Tibial nerve (tissue), 4 donors: ENCODE data around the gene PIK3C3. TPM values are rescaled to one million over a fixed set of nuclear protein-coding genes. Genes with fewer than 3 reads are reported as not detected.

Experiments used
- DNase-seq, 2 donors: peaks; one replicate each; pipeline ENCODE4 v3.0.0-alpha.2; 2019; ENCODE audit warnings: low spot score in 2 of 2
- H3K27ac ChIP-seq, 4 donors: fragments of 200-600 bp; sonication (generic) in 3 of 4; one replicate each; pipeline ENCODE4 v1.5.1; 2017 to 2019; ENCODE audit warnings: mild to moderate bottlenecking in 1 of 4
- H3K27me3 ChIP-seq, 2 donors: fragments of 200-600 bp; sonication (generic) in 1 of 2; one replicate each; pipeline versions ENCODE4 v1.5.1 to v1.6.0; 2017 to 2019
- H3K36me3 ChIP-seq, 3 donors: fragments of 200-600 bp; sonication (generic); one replicate each; pipeline ENCODE4 v1.5.1; 2018 to 2019
- H3K4me1 ChIP-seq, 4 donors: fragments of 200-600 bp; sonication (generic) in 3 of 4; one replicate each; pipeline ENCODE4 v1.5.1; 2017 to 2019
- H3K4me3 ChIP-seq, 4 donors: fragments of 200-600 bp; sonication (generic) in 3 of 4; one replicate each; pipeline ENCODE4 v1.5.1; 2017 to 2019; ENCODE audit warnings: mild to moderate bottlenecking in 1 of 4, moderate library complexity in 1 of 4
- H3K9me3 ChIP-seq, 4 donors: fragments of 200-600 bp; sonication (generic) in 3 of 4; one replicate each; pipeline ENCODE4 v1.5.1; 2017 to 2019
- EP300 ChIP-seq, 2 donors: sonication (generic); formaldehyde crosslinking; IDR thresholded peaks; one replicate each; pipeline ENCODE4 v1.6.1; 2017; ENCODE audit warnings: antibody characterized with exemption in 2 of 2, mild to moderate bottlenecking in 1 of 2
- POLR2A ChIP-seq, 2 donors: fragments of 450-650 bp; IDR thresholded peaks; one replicate each; pipeline ENCODE4 v1.6.1; 2017; ENCODE audit warnings: antibody characterized with exemption in 2 of 2, mild to moderate bottlenecking in 2 of 2, moderate library complexity in 2 of 2
- whole genome bisulfite sequencing, 2 donors: methylation state at CpG; one replicate each; pipeline ENCODE4 v1.1.5; 2018; 5-methylcytosine and 5-hydroxymethylcytosine counted together
- total RNA-seq, 4 donors: library from RNA; depleted of rRNA; stranded (reverse); fragments of >200 nt; gene quantifications; one replicate each; pipeline ENCODE4 v1.1.0, GENCODE V29; 2016
- TF ChIP-seq, protein P1 (sequence below), 5 experiments: fragments of 200-600 bp in 3 of 5; fragments of 450-650 bp in 2 of 5; sonication (generic) in 3 of 5; IDR thresholded peaks; one replicate each; pipeline ENCODE4 v1.5.1; 2016 to 2019; ENCODE audit warnings: antibody characterized with exemption in 5 of 5, mild to moderate bottlenecking in 3 of 5, moderate library complexity in 2 of 5

PIK3C3 gene
- total RNA-seq: 10 to 100 TPM; 46.7 to 87.7 (median 52.5) TPM

GRCh38 chr18:41954827-41955613 is at the start of gene PIK3C3:
Gene PIK3C3, plus strand, starts transcription at chr18:41955234. Its CDS starts 58 bp downstream, at chr18:41955292.
- Histone ChIP-seq H3K4me1 (peaks cover 0 to 33% (median 15%) of the 10 kb centered on the region in 4 donors), H3K9me3 (no peaks in the 10 kb centered on the region), H3K4me3 (peak within 1 kb of the TSS; percentile 81 to 96 (median 86)), H3K27ac (peak within 1 kb of the TSS in 3 of 4 donors; percentile 80 to 89 (median 88)), H3K27me3 (no peaks in the 10 kb centered on the region), H3K36me3 (peaks cover 0 to 24% (median 0%) of the 10 kb centered on the region in 3 donors)
- WGBS, 2 donors: 0 to 1% methylated on average over 38 of the region's 38 CpGs
- TF ChIP-seq, protein P1, sequence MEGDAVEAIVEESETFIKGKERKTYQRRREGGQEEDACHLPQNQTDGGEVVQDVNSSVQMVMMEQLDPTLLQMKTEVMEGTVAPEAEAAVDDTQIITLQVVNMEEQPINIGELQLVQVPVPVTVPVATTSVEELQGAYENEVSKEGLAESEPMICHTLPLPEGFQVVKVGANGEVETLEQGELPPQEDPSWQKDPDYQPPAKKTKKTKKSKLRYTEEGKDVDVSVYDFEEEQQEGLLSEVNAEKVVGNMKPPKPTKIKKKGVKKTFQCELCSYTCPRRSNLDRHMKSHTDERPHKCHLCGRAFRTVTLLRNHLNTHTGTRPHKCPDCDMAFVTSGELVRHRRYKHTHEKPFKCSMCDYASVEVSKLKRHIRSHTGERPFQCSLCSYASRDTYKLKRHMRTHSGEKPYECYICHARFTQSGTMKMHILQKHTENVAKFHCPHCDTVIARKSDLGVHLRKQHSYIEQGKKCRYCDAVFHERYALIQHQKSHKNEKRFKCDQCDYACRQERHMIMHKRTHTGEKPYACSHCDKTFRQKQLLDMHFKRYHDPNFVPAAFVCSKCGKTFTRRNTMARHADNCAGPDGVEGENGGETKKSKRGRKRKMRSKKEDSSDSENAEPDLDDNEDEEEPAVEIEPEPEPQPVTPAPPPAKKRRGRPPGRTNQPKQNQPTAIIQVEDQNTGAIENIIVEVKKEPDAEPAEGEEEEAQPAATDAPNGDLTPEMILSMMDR (IDR thresholded peaks at IDR 0.05): no peak
- TF ChIP-seq EP300 (IDR thresholded peaks at IDR 0.05) (peak; percentile 70 to 92), POLR2A (IDR thresholded peaks at IDR 0.05) (no peak)
- DNase-seq: peak; percentile 89 to 93

DNA sequence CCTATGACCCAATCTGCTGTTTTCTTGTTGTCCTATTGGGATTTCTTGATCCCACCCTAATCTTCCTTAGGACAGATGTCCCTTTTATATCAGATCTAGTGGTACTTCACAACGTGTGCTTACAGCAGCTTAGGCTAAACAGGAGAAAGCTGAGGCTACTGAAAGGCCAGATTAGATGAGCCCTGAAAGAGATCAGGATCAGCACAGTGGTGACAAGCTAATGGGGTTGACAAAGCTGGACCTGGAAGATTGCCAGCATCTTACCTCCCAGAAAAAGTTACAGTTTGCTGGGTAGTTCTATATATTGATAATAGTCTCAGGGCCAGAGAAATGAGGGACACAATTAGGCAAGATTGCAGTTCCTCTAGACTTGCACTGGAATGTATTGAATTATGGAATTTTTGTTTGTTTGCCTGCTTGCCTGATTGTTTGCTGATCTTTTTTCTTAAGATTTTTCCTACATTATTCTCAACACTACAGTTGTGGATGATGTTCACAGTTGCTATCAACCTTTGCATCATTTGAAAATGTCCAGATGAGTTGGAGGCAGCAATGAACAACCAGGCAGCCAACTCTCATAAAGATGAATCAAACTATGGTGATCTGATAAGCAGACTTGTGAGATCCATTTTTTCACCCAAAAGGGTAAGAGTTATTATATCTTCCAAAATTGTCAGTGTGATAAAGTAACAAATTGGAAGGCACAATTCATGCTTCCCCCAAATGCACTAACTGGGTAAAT is 49.1 kb upstream of the PIK3C3 start:
- Histone ChIP-seq H3K27me3 (no peaks in the 10 kb centered on the region), H3K9me3 (no peaks in the 10 kb centered on the region), H3K4me1 (no peaks in the 10 kb centered on the region), H3K4me3 (no peak overlapping the region), H3K36me3 (no peaks in the 10 kb centered on the region), H3K27ac (no peak overlapping the region)
- DNase-seq: no peak
- WGBS, 2 donors: 61 to 75% methylated on average over 1 of the region's 1 CpG
- TF ChIP-seq EP300 (IDR thresholded peaks at IDR 0.05) (no peak), POLR2A (IDR thresholded peaks at IDR 0.05) (no peak)
- TF ChIP-seq, protein P1 (IDR thresholded peaks at IDR 0.05): no peak

DNA sequence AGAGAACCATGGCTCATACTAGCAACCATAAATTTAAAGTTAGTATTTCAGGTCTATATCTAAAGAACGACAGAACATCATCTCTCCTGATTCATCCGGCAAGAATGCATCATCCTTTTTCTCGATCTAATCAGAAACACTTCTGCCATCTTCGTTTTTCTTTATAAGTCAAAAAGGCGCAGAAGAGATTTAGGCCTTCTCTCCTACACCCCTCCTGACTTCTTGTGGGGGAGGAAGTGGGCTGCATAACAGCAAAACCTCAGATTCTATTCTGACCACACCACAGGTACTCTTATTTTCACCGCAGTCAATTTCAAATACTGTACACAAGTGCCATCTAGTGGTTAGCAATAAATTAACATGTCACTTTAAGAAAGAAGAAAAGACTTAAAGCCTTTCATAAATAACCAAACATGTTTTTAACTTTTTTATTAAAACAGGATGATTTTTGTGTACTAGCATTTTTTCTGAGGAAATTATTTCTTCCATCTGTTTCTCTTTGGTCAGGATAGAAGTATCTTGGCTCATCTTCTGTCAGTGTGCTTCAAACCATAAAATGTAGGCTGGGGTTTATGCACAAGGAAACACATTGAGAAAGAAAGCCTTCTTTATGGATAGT is 48.4 kb upstream of the PIK3C3 start:
- Histone ChIP-seq H3K9me3 (no peaks in the 10 kb centered on the region), H3K4me3 (no peak overlapping the region), H3K27me3 (no peaks in the 10 kb centered on the region), H3K27ac (no peak overlapping the region), H3K36me3 (no peaks in the 10 kb centered on the region), H3K4me1 (no peaks in the 10 kb centered on the region)
- TF ChIP-seq EP300 (IDR thresholded peaks at IDR 0.05): no peak
- TF ChIP-seq POLR2A (IDR thresholded peaks at IDR 0.05): no peak
- TF ChIP-seq, protein P1 (IDR thresholded peaks at IDR 0.05): peak; percentile 43 to 67 (median 56)
- DNase-seq: no peak
- 28 to 32% methylated on average over 6 of the region's 6 CpGs for WGBS, 2 donors

GRCh38 chr18:41917181-41917580 is 37.9 kb upstream of the PIK3C3 start:
- TF ChIP-seq, protein P1 (IDR thresholded peaks at IDR 0.05): no peak
- no peak for TF ChIP-seq EP300 (IDR thresholded peaks at IDR 0.05)
- no peak for TF ChIP-seq POLR2A (IDR thresholded peaks at IDR 0.05)
- no peaks in the 10 kb centered on the region for H3K36me3 ChIP-seq
- no peak overlapping the region for H3K27ac ChIP-seq
- WGBS, 2 donors: 81 to 83% methylated on average over 3 of the region's 3 CpGs
- H3K9me3 ChIP-seq: no peaks in the 10 kb centered on the region
- no peaks in the 10 kb centered on the region for H3K4me1 ChIP-seq
- H3K4me3 ChIP-seq: no peak overlapping the region
- no peak for DNase-seq
- no peaks in the 10 kb centered on the region for H3K27me3 ChIP-seq
